Body of pancreas (tissue), 4 donors: ENCODE data around the gene FAF2. TPM values are rescaled to one million over a fixed set of nuclear protein-coding genes. Genes with fewer than 3 reads are reported as not detected.

Source experiments
- ATAC-seq: fragments of 150-250 bp; one replicate; pipeline ENCODE4 v1.9.1; 2016
- DNase-seq, 4 donors: peaks; one replicate each; pipeline ENCODE4 v3.0.0-alpha.2; 2019
- H3K27ac ChIP-seq, 4 donors: fragments of 200-600 bp; sonication (generic); 1 replicate in 3 of 4; 2 replicates in 1 of 4; pipeline versions ENCODE4 v1.5.1 to v1.6.1; 2016 to 2019; ENCODE audit warnings: mild to moderate bottlenecking in 1 of 4, mixed read lengths in 1 of 4, moderate library complexity in 1 of 4
- H3K27me3 ChIP-seq, 2 donors: fragments of 200-600 bp; sonication (generic); one replicate each; pipeline ENCODE4 v1.6.0; 2016; ENCODE audit warnings: mild to moderate bottlenecking in 1 of 2
- H3K36me3 ChIP-seq, 2 donors: fragments of 200-600 bp; sonication (generic); replicated peaks in 1 of 2; 2 replicates each; pipeline ENCODE4 v1.5.1; 2016; ENCODE audit warnings: low read depth in 2 of 2; ENCODE audit not compliant: insufficient read depth in 1 of 2
- H3K4me1 ChIP-seq: fragments of 200-600 bp; sonication (generic); one replicate; pipeline ENCODE4 v1.6.0; 2016
- H3K4me3 ChIP-seq, 2 donors: fragments of 200-600 bp; sonication (generic); 1 replicate in 1 of 2; 2 replicates in 1 of 2; pipeline ENCODE4 v1.5.1; 2016 to 2019
- H3K9me3 ChIP-seq, 3 donors: fragments of 200-600 bp; sonication (generic); 1 replicate in 2 of 3; 2 replicates in 1 of 3; pipeline ENCODE4 v1.5.1; 2016
- POLR2A ChIP-seq, 3 donors: fragments of 450-650 bp; IDR thresholded peaks; one replicate each; pipeline ENCODE4 v1.6.1; 2016; ENCODE audit warnings: antibody characterized with exemption in 3 of 3, mild to moderate bottlenecking in 2 of 3
- WGBS, 2 donors: methylation state at CpG; one replicate each; pipeline ENCODE4 v1.1.5; 2017; 5-methylcytosine and 5-hydroxymethylcytosine counted together
- intact Hi-C: fragments of 100-400 bp; cut with DNase I; formaldehyde crosslinking; loops from one replicate; pipeline ENCODE4 v1.15.1; 2023
- total RNA-seq, 2 donors: library from RNA; depleted of rRNA; stranded (reverse); fragments of >200 nt; gene quantifications; one replicate each; pipeline ENCODE4 v1.1.0, GENCODE V29; 2016
- TF ChIP-seq, protein P1 (sequence below), 7 experiments: fragments of 450-650 bp in 4 of 7; fragments of 200-600 bp in 3 of 7; sonication (generic) in 3 of 7; IDR thresholded peaks; one replicate each; pipeline ENCODE4 v1.5.1; 2016 to 2019; ENCODE audit warnings: antibody characterized with exemption in 7 of 7

The FAF2 gene
- total RNA-seq, 2 donors from 2014 or later, result 15.8 to 44.2 TPM

DNA sequence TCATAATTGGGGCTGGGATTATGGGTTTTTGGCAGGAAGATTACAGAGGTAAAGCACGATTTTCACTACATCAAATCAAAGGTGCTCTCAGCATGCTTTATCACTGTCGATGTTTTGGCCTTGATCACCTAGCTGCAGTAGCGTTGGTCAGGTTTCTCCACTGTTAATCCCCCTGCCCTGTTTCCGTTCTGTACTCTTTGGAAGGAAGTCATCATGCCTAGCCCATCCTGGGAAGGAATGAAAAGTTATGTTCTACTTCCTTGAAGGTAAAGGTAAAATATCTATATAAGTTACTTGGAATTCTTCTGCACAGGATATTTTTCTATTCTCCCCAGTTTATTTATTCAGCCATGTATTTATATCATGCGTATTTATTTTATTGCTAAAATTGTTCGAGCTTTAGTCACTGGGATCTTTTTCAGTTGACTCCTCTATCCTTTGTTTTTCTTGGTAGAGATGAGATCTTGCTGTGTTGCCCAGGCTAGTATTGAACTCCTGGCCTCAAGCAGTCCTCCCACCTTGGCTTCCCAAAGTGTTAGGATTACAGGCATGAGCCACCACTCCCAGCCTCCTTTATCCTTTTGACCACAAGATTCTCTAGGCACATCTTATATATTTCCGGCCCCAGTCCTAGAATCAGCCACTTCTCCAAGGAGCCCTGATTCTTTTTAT lies 25.3 kb downstream of the FAF2 start:
- Histone ChIP-seq H3K36me3 (peaks cover 0 to 3% of the 10 kb centered on the region in 2 donors), H3K9me3 (no peaks in the 10 kb centered on the region), H3K4me1 (no peaks in the 10 kb centered on the region), H3K27ac (no peak overlapping the region), H3K4me3 (no peak overlapping the region), H3K27me3 (no peaks in the 10 kb centered on the region)
- no peak for DNase-seq
- WGBS, 2 donors, result 80% methylated on average over 7 of the region's 7 CpGs
- intact Hi-C loops, result no loop called here
- TF ChIP-seq, protein P1, sequence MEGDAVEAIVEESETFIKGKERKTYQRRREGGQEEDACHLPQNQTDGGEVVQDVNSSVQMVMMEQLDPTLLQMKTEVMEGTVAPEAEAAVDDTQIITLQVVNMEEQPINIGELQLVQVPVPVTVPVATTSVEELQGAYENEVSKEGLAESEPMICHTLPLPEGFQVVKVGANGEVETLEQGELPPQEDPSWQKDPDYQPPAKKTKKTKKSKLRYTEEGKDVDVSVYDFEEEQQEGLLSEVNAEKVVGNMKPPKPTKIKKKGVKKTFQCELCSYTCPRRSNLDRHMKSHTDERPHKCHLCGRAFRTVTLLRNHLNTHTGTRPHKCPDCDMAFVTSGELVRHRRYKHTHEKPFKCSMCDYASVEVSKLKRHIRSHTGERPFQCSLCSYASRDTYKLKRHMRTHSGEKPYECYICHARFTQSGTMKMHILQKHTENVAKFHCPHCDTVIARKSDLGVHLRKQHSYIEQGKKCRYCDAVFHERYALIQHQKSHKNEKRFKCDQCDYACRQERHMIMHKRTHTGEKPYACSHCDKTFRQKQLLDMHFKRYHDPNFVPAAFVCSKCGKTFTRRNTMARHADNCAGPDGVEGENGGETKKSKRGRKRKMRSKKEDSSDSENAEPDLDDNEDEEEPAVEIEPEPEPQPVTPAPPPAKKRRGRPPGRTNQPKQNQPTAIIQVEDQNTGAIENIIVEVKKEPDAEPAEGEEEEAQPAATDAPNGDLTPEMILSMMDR (IDR thresholded peaks at IDR 0.05), result no peak
- no peak for TF ChIP-seq POLR2A (IDR thresholded peaks at IDR 0.05)
- no peak for ATAC-seq

DNA sequence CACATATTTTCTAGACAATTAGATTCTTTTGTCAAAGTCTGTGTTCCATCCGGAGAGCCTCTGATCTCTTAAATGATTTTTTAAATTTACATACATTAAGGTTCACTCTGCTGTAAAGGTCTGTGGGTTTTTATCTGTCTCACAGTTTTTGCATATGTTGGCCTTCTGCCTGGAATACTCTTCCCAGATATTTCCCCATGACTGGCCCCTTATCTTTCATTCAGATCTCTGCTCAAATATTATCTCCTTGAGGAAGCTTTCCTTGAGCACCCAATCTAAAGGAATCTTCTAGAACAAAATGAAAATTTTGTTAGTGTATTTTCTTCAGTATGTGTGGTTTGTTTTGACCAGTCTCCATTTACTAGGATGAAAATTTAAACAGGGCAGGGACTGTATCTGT lies 26.3 kb downstream of the FAF2 start:
- H3K27ac ChIP-seq, result no peak overlapping the region

DNA sequence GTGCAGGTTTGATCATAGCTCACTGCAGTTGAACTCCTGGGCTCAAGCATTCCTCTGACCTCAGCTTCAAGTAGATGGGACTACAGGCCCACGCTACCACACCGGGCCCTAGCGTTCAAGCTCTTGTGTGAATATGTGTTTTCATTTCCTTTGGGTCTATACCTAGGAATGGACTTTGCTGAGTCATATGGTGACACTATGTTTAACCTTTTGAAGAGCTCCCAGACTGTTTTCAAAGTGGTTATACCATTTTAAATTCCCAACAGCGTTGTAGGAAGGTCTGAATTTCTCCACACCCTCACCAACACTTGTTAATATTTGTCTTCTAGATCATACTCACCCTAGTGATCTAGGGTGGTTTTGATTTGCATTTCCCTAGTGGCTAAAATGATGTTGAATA lies 33.5 kb downstream of the FAF2 start:
- TF ChIP-seq, protein P1 (IDR thresholded peaks at IDR 0.05), result no peak
- no peak for TF ChIP-seq POLR2A (IDR thresholded peaks at IDR 0.05)
- Histone ChIP-seq H3K27ac (no peak overlapping the region), H3K4me1 (peaks cover 10% of the 10 kb centered on the region), H3K36me3 (peaks cover 0 to 2% of the 10 kb centered on the region in 2 donors), H3K9me3 (no peaks in the 10 kb centered on the region), H3K27me3 (no peaks in the 10 kb centered on the region), H3K4me3 (no peak overlapping the region)
- 94 to 96% methylated on average over 4 of the region's 4 CpGs for WGBS, 2 donors
- no peak for DNase-seq
- intact Hi-C loops, result no loop called here
- ATAC-seq, result no peak

More for the DNA sequence above, 26.3 kb downstream of the FAF2 start:
- peaks cover 0 to 3% of the 10 kb centered on the region in 2 donors for H3K36me3 ChIP-seq
- 81 to 85% methylated on average over 1 of the region's 1 CpG for WGBS, 2 donors
- TF ChIP-seq, protein P1 (IDR thresholded peaks at IDR 0.05), result no peak
- no peak for TF ChIP-seq POLR2A (IDR thresholded peaks at IDR 0.05)
- H3K4me1 ChIP-seq, result no peaks in the 10 kb centered on the region
- H3K9me3 ChIP-seq, result no peaks in the 10 kb centered on the region
- H3K27me3 ChIP-seq, result no peaks in the 10 kb centered on the region
- H3K4me3 ChIP-seq, result no peak overlapping the region
- DNase-seq (no peak), ATAC-seq (no peak)
- intact Hi-C loops, result no loop called here

DNA sequence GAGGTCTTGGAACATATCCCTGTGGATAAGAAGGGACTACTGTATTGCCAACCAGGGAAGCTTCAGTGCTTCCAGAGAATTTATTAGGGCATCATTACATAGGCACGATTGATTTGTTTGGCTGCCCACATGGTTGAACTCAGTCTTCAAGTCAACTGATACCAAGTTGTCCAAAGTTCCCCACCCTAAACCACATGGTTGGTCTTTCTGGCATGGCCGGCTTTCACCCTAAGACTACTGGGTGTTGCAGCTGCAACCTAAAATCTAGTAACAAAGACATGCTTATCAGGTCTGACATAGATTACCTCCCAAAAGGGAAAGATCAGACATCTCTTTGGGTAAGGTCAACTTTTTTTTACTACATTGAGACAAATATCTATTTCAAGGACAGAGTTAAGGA lies 37.0 kb downstream of the FAF2 start:
- H3K27ac ChIP-seq, result no peak overlapping the region
- ATAC-seq (no peak), DNase-seq (no peak)

More for the DNA sequence above, 37.0 kb downstream of the FAF2 start:
- intact Hi-C loops, result no loop called here
- no peak overlapping the region for H3K4me3 ChIP-seq
- H3K4me1 ChIP-seq, result peaks cover 14% of the 10 kb centered on the region
- peaks cover 0 to 2% of the 10 kb centered on the region in 2 donors for H3K36me3 ChIP-seq
- H3K27me3 ChIP-seq, result no peaks in the 10 kb centered on the region
- no peaks in the 10 kb centered on the region for H3K9me3 ChIP-seq
- no peak for TF ChIP-seq POLR2A (IDR thresholded peaks at IDR 0.05)
- TF ChIP-seq, protein P1 (IDR thresholded peaks at IDR 0.05), result no peak
- WGBS, 2 donors, result 54 to 75% methylated on average over 2 of the region's 2 CpGs
